Measurements from ENCODE around the gene KATNA1.

Gene KATNA1

DNA sequence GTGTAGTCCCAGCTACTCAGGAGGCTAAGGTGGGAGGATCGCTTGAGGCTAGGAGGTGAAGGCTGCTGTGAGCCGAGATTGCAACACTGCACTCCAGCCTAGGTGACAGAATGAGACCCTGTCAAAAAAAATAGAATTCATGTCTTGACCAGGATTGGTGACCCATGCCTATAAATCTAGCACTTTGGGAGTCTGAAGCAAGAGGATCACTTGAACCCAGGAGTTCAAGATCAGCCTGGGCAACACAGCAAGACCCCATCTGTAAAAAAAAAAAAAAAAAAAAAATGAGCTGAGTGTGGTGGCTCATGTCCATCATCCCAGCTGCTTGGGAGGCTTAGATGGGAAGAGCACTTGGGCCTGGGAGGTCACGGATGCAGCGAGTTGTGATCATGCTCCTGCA is 48.0 kb downstream of the KATNA1 start:
- no peak for DNase-seq

DNA sequence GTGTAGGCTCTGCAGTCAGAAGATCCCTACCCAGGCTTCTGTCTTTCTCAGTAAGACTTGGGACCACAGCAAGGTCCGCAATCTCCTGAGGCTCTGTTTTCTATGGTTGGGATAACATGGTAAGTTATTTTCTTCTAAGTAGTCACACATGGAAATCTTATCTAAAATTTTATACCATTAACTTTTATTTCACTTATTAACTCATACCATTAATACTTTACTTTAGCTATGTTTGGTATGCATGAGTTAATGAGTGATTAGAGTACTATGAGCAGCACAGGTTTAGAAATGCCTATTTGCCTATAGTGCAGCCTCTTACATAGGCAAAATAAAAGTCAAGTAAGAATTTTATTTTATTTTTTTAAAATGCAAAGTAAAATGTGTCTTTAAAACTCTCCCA is 55.1 kb downstream of the KATNA1 start:
- no peak for DNase-seq

DNA sequence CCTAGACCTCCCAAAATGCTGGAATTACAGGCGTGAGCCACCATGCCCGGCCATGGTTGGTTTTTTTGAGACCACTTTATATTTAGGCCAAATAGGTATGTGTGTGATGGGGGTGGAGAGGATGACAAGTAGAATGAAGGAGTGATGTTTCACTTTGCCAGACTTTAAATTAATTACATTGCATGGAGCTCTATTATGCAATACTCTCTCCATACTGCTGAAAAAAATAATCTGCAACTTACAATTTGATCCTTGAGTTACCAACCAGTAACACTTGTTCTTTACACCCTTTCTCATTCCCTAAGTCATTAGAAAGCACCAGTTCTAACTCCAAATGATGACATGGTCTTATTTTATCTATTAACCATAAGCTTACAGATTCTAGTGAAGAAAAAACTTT is 55.5 kb downstream of the KATNA1 start:
- no peak for DNase-seq

DNA sequence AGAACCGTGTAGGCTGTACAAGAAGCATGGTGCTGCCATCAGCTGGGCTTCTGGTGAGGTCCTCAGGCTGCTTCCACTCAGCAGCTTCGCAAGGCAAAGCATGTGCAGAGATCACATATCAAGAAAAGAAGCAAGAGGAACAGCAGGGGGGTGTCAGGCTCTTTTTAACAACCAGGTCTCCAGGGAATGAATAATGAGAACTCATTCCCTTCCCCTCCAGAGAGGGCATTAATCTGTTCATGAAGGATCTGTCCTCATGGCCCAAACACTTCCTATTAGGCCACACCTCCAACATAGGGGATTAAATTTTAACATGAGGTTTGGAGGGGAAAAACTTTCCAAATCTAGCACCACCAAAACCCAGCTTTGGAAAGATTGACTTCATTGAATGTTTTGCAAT is 62.4 kb downstream of the KATNA1 start:
- DNase-seq, result no peak

DNA sequence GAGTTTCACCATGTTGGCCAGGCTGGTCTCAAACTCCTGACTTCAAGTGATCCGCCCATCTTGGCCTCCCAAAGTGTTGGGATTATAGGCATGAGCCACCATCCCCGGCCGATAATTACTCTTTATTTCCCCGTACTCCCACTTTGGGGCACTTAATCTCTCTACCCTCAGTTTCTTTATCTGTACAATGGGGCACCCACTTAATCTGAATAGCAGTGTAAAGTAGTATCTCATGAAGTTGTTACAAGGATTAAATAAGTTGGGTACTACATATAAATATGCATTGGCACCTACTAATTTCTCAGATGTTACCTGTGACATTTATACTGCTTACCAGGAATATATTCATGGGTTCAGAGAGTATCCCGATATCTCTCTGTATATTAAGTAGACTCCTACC is 67.2 kb downstream of the KATNA1 start:
- DNase-seq, result no peak

DNA sequence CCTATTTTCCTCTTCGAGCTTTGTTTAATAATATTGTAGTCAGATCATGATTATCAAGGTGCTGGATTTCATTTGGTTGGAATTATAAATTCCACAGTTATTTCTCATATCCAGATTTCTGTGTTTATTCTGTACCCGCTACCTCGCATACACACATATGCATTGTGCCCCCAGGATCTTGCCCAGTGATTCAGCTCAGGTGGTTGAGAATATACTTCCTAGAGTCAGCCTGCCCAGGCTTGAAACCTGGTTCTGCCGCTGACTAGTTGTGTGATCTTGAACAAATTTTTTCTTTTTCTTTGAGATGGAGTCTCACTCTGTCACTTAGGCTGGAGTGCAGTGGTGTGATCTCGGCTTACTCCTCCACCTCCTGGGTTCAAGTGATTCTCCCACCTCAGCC is 67.6 kb downstream of the KATNA1 start:
- no peak for DNase-seq

DNA sequence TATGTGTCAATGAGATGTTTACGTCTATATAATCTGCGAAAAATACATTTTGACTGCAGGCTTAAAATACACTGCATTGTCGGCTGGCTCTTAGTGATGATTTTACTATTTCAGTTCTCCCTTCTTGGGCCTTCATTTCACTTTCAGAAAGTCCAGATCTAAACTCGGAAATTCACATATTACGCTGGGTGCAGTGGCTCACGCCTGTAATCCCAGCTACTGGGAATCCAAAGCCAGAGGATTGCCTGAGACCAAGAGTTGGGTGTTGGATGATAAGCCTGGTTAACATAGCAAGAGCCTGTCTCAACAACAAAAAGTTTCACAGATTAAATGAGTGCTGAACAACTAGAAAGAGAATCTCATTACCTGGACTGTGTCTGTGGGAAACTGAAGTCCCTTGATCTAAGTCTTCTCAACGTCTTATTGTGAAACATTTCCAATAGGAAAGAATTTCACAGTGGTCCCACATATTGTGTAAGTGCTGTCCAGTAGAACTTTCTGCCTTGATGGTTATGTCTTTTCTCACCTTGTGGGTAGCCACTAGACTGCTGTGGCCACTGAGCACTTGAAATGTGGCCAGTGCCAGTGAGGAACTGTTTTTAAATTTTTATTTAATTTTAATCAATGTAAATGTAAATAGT is 80.4 kb downstream of the KATNA1 start:
- no peak for DNase-seq

DNA sequence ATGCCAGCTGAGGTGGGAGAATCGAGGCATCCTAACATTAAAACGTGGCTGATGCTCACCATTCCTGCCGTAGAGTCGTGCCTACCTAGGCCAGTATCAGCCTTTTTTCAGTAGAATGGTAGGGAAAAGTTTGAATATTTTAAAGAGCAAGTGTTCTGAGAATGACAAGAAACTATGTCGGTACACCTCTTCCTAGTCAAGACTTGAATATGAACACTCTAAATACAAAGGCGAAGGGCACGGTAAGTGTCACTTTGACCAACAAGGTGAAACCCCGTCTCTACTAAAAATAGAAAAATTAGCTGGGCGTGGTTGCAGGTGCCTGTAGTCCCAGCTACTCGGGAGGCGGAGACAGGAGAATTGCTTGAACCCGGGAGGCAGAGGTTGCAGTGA is 81.3 kb downstream of the KATNA1 start:
- no peak for DNase-seq

DNA sequence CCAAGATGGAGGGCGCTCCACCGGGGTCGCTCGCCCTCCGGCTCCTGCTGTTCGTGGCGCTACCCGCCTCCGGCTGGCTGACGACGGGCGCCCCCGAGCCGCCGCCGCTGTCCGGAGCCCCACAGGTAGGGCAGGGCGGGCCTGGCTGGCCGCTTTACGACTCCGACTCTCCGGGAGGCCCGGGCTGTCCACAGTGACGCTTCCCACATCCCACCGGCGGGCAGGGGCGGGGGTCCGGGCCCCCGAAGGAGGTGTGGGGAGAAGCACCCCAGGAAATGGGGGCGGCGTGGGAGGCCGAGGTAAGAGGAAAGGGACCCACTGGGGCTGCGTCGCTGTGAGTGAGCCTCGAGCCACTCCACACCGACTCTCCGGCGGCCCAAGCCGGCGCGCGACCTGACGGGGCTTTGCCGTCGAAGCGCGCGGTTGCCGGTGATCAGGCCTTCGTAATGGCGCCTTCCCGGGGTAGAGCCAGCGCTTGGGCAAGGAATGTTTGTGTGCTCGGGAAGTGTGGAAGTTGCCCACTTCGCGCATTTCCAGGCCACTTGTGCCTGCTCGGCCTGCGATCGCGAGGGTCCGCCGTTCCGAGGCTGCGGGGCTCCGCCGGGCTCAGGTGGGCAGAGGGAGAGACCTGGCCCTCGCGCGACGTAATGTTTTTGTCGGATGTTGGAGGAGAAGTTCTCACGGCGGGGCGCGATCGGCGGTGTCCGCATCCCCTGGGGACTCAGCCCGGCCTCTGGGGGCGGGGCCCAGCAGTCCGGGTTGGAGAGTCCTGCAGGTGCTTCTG is 81.9 kb downstream of the KATNA1 start:
- DNase-seq, result peak; percentile 78

DNA sequence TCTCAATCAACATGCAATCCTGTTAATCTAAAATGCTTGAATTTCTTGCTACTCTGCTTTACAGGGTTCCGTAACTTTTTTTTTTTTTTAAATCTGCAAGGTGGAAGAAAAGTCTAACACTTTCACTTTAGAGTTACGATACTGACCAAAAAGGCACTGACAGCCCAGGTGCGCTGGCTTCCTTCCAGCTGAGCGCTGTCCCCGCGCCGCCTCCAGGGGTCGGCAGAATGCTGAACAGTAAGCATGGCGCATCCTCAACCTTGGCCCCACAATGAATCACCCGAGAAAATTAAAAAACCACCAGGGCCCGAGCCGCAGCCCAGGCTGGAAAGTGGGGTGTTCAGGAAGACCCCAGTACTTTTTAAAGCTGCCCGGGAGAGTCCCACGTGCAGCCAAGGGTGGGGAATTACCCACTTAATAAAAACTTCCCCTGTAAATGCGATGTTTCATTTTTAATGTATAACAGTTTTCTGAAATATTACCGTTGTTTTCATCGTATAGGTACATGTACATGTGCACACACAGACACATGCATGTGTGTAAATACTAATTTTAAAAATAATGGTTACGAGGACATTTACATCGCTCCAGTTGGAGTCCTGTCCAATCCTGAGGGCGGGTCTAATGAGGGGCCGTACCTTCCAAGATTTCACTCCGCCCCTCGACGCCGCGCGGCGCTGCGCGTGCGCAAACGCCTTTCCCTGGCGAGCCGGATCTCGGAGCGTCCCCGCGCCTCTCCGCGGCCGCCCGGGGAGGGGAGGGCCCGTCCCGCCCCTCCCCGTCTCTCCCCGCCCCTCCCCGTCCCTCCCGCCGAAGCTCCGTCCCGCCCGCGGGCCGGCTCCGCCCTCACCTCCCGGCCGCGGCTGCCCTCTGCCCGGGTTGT is 82.7 kb downstream of the KATNA1 start, which contains the start of gene GINM1:
GINM1 (plus strand) TSS at position 849 of the 883 bp plus-strand sequence. CDS start 40 bp downstream, outside the sequence.
- DNase-seq, result peak; percentile 97

DNA sequence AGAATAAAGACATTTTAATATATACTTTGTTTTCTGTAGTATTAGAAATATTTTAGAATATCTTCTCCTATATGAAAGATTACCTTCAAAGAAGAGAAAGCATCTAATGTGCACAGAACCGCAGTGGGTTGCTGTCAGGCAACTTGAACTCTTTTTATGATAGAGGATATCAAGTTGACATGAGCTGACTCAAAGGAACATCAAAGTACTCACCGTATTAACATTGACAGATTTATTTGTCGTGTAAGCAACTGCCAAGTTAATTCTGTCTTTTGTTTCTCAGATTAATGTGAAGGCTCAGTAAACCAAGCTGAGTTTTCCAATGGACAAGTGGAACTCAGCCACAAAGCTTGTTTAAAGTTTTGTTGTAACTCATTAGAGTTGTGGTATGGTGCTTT is 84.6 kb downstream of the KATNA1 start:
- DNase-seq, result no peak

DNA sequence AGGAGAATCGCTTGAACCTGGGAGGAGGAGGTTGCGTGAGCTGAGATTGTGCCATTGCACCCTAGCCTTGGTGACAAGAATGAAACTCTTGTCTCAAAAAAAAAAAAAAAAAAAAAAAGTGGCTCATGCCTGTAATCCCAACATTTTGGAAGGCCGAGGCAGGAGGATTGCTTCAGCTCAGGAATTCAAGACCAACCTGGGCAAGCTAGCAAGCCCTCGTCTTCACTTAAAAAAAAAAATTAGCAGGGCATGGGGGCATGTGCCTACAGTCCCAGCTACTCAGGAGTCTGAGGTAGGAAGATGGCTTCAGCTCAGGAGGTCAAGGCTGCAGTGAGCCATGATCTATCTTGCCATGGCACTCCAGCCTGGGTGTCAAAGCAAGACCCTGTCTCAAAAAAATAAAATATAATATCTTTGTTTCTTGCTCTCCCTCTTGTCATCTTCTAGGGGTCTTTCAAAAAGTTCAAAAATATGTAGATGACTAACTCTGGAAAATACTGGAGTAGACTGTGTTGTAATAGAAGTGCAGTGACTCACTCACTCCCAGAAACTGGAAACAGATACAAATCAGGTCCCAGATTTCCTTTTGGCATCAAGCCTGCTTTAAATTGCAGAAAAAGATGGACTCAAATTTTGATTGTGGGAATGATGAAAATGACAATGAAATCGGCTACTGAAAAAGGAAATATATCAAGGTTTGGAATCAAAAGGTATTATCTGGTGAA is 85.1 kb downstream of the KATNA1 start:
- no peak for DNase-seq

DNA sequence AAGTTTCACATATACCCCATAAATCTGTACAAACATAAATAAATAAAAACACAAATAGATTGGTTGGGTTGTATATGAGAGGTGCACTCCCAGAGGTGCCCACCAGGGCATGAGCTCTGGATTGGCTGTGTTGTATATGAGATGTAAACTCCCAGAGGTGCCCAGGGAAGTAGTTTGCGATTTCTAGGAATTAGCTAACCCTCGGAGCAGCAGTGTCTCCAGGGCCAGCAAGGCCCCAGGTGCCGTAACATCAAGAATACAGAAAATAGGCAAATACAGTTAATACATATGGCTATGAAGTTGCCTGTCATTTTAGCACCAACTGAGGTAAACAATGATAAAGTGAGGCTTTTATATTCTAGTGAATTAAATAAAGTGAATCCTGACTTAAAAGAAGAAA is 87.8 kb downstream of the KATNA1 start:
- peak; percentile 62 for DNase-seq

DNA sequence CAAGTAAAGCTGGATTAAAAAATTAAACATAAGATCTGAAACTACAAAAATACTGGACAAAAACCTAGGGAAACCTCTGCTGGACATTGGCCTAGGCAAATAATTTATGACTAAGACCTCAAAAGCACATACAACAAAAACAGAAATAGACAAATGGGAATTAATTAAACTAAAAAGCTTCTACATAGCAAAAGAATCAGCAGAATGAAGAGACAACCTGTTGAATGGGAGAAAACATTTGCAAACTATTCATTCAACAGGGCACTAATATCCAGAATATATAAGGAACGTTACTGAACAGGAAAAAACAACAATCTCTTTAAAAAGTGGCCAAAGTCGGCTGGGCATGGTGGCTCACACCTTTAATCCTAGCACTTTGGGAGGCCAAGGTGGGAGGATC is 89.1 kb downstream of the KATNA1 start:
- DNase-seq, result no peak

DNA sequence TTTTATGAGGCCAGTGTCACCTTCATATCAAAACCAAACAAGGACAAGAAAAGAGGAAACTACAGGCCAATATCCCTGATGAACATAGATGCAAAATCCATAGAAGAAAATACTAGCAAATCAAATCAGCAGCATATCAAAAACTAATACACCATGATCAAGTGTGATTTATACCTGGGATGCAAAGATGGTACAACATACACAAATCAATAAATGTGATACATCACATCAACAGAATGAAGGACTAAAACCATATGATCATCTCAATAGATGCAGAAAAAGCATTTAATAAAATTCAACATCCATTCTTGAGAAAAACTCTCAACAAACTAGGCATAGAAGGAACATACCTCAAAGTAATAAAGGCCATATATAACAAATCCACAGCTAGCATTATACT is 90.5 kb downstream of the KATNA1 start:
- no peak for DNase-seq

DNA sequence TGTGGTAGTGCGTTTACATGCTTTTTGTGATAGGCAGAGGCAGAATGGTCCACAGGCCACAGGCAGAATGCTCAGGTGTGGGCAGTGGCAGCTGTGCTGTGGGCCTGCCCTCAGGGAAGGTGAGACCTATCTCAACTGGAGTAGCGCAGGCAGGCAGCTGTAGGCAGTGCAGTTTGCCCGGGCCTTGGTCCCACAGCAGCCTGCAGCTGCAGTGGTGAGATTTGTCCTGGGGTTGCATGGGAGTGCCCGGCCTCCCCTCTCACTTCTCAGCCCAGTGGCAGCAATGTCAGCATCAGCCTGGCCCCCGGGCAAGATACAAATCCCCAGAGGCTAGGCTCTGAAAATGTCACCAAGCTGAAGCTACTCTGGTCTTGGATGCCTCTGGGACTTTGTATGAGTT is 96.6 kb downstream of the KATNA1 start:
- no peak for DNase-seq

DNA sequence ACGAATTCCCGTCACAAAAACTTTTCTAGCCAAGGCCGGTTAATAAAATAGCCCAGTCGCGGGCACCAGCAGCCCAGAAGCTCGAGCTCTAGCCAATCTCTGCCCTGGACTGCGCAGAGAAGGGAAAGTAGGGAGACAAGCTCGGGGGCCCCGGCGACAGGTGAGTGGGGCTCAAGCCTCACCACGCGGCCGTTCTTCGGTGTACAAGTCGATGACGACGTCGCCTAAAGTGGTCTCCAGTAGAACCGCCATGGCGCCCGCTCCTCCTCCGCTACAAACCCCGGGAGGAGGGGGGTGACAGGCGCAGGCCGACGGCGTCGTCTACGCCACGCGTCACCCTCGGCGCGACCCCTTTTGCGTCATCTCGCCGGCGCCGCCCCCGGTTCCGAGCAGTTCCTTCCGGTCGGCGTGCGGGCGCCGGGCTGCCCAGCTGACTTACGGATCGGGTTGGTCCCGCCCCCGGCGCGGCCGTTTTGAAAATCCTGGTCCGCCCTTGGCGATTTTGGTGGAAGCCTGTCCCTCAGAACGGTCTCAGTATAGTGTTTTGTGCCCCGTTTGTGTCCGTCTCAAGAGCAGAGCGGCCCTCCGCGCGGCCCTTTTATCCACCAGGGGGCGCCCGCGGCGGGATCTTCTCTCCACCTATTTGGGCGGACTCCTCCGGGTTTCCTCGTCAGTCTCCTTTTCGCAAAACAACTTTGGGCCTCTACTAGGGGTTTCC is 102.6 kb downstream of the KATNA1 start, which contains the start of gene PPIL4:
PPIL4 (minus strand) TSS at position 290 of the 718 bp plus-strand sequence; CDS start at position 252, 38 bp downstream.
- DNase-seq, result peak; percentile 96

DNA sequence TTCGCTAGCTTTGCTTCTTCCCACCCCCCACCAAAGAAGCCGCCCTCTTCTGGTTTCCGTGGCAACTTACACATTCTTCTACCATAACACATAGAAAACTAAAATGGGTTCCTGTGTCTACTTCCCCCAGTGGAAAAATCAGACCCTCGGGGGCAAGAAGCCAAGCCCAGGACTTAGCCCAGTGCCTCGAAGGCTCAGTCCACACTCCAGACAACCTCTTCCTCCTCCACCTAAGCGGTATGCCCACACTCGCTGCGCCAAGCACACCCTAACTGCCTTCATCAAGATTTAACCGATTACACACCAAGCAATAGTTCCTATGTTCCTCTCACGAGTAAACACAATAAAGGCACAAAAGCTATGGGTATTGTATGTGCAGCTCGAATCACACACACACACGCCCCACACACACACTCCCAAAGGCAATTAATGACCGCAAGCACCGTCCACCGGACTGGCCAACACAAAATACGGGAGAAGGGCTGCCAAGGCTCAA is 103.2 kb downstream of the KATNA1 start:
- DNase-seq, result peak; percentile 72
